ENCODE results near the gene APOC3. TPM values are rescaled to one million over a fixed set of nuclear protein-coding genes. Genes with fewer than 3 reads are reported as not detected.

APOC3 gene
- total and polyA plus RNA-seq, 2 experiments from 2014 or later: not detected

DNA sequence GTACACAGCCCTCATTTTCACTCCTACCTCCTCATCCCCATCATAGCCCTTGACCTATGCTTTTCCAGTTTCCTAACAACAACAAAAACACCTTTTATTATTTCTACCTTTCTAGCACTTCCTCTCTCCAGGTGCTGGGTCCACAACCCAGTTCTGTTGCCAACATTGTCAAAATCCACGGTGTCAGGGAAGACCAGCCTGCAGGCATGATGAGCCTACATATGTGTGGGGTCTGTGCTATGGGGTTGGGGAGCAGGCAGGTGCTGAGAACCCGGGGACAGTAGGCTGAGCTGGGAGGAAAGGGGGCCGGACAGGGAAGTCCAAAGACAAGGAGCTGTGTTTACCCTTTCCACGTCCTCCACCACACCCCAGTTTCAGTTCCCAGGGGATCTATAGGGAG lies 41.2 kb upstream of the APOC3 start:
- DNase-seq (ENCODE audit: low spot score) (no peak), ATAC-seq (no peak)
- Histone ChIP-seq H3K27ac (ENCODE audit: low read depth) (0 out of 2 replicates have a peak overlapping the region, but pooled peaks have one; percentile 71), H2AFZ (peak overlapping the region; percentile 93), H3K9me2 (ENCODE audit: insufficient read depth) (no peaks in the 10 kb centered on the region), H3K36me3 (ENCODE audit: insufficient read depth) (peaks cover 29% of the 10 kb centered on the region), H4K20me1 (replicated peaks; ENCODE audit: insufficient read depth) (peaks cover 14% of the 10 kb centered on the region; the same call in 1 of the 2 replicates), H3K79me2 (replicated peaks; ENCODE audit: insufficient read depth) (peaks cover 18% of the 10 kb centered on the region), H3K4me2 (peak overlapping the region; percentile 98), H3K4me3 (peak overlapping the region; percentile 74), H3F3A (replicated peaks; ENCODE audit: low read depth) (peaks cover 2% of the 10 kb centered on the region; the same call in 1 of the 2 replicates), H3K27me3 (ENCODE audit: insufficient read depth) (no peaks in the 10 kb centered on the region), H3K4me1 (ENCODE audit: insufficient read depth) (peaks cover 10% of the 10 kb centered on the region)
- peaks cover 23% of the 10 kb centered on the region for H3K4me1 Mint-ChIP-seq
- H3K9me3 Mint-ChIP-seq: no peaks in the 10 kb centered on the region
- H3K27ac Mint-ChIP-seq: peak overlapping the region; percentile 60
- TF ChIP-seq EZH2phosphoT487 (IDR thresholded peaks at IDR 0.05; ENCODE audit: unreplicated experiment): no peak
- no peak for TF ChIP-seq POLR2AphosphoS5 (IDR thresholded peaks at IDR 0.05; ENCODE audit: low read depth)
- TF ChIP-seq ETS1 (IDR thresholded peaks at IDR 0.05): no peak
- no peak for TF ChIP-seq EZH2 (IDR thresholded peaks at IDR 0.05; ENCODE audit: low read depth, unreplicated experiment)
- TF ChIP-seq CREB1 (CRISPR knock-in tag; IDR thresholded peaks at IDR 0.05; ENCODE audit: low read depth): no peak
- H3K27me3 Mint-ChIP-seq (ENCODE audit: insufficient read depth, low read depth, poor library complexity): peaks cover 10% of the 10 kb centered on the region
- H3K36me3 Mint-ChIP-seq (ENCODE audit: low read depth): peaks cover 33% of the 10 kb centered on the region
- H3K4me3 Mint-ChIP-seq: peak overlapping the region; percentile 96

DNA sequence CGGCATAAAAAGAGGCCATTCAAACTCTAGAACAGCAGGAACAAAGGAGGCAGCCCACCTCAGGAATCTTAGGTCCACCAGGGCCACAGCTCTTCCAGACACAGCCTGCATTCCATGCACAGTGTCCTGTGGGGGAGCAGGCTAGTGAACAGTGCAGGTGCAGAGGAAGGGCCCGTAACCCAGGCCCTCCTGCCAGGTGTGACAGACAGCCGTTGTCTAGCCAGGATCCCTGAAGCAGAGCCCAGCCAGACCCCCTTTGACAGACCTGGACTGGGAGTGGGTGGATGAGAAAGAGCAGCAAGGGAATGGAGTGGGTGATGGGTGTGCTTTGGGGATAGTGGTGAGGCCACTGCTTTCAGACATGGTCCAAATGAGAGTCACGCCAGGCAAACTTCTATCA lies 40.7 kb upstream of the APOC3 start:
- DNase-seq (ENCODE audit: low spot score): peak; percentile 24
- H3K27ac Mint-ChIP-seq: no peak overlapping the region
- no peak overlapping the region for H3K4me2 ChIP-seq

More for the DNA sequence above, 40.7 kb upstream of the APOC3 start:
- H3K4me3 ChIP-seq: no peak overlapping the region; the same call in 1 of the 2 replicates
- no peaks in the 10 kb centered on the region for H3K9me2 ChIP-seq (ENCODE audit: insufficient read depth)
- H3K4me1 ChIP-seq (ENCODE audit: insufficient read depth): peaks cover 10% of the 10 kb centered on the region
- TF ChIP-seq EZH2 (IDR thresholded peaks at IDR 0.05; ENCODE audit: low read depth, unreplicated experiment) (no peak), POLR2AphosphoS5 (IDR thresholded peaks at IDR 0.05; ENCODE audit: low read depth) (no peak), ETS1 (IDR thresholded peaks at IDR 0.05) (no peak), ZNF331 (CRISPR knock-in tag; IDR thresholded peaks at IDR 0.05; ENCODE audit: low read depth) (no peak)
- peaks cover 23% of the 10 kb centered on the region for H3K4me1 Mint-ChIP-seq
- peaks cover 10% of the 10 kb centered on the region for H3K27me3 Mint-ChIP-seq (ENCODE audit: insufficient read depth, low read depth, poor library complexity)
- peaks cover 14% of the 10 kb centered on the region; the same call in 1 of the 2 replicates for H4K20me1 ChIP-seq (replicated peaks; ENCODE audit: insufficient read depth)
- H2AFZ ChIP-seq: no peak overlapping the region
- ATAC-seq: no peak
- no peaks in the 10 kb centered on the region for H3K27me3 ChIP-seq (ENCODE audit: insufficient read depth)
- peaks cover 18% of the 10 kb centered on the region for H3K79me2 ChIP-seq (replicated peaks; ENCODE audit: insufficient read depth)
- peaks cover 2% of the 10 kb centered on the region; the same call in 1 of the 2 replicates for H3F3A ChIP-seq (replicated peaks; ENCODE audit: low read depth)
- H3K27ac ChIP-seq (ENCODE audit: low read depth): no peak overlapping the region
- H3K36me3 Mint-ChIP-seq (ENCODE audit: low read depth): peaks cover 32% of the 10 kb centered on the region
- H3K4me3 Mint-ChIP-seq: peak overlapping the region; percentile 96; the same call in 2 of the 3 replicates
- no peaks in the 10 kb centered on the region for H3K9me3 Mint-ChIP-seq
- peaks cover 25% of the 10 kb centered on the region for H3K36me3 ChIP-seq (ENCODE audit: insufficient read depth)

All from GM23338 (cell line).